Sigmoid colon (tissue), 4 donors: ENCODE measurements around the gene CC2D1A.

Experiments
- CTCF ChIP-seq, 4 experiments: fragments of 450-650 bp in 3 of 4; fragments of 200-600 bp in 1 of 4; IDR thresholded peaks; one replicate each; pipeline ENCODE4 v1.5.1; 2016 to 2019; ENCODE audit warnings: antibody characterized with exemption in 4 of 4, mild to moderate bottlenecking in 3 of 4, moderate library complexity in 2 of 4
- POLR2A ChIP-seq, 2 donors: fragments of 450-650 bp; IDR thresholded peaks; one replicate each; pipeline ENCODE4 v1.6.1; 2016; ENCODE audit warnings: antibody characterized with exemption in 2 of 2, mild to moderate bottlenecking in 2 of 2, moderate library complexity in 2 of 2
- POLR2AphosphoS5 ChIP-seq, 4 donors: sonication (generic); formaldehyde crosslinking; IDR thresholded peaks; one replicate each; pipeline ENCODE4 v1.6.1; 2017; ENCODE audit warnings: antibody characterized with exemption in 4 of 4

DNA sequence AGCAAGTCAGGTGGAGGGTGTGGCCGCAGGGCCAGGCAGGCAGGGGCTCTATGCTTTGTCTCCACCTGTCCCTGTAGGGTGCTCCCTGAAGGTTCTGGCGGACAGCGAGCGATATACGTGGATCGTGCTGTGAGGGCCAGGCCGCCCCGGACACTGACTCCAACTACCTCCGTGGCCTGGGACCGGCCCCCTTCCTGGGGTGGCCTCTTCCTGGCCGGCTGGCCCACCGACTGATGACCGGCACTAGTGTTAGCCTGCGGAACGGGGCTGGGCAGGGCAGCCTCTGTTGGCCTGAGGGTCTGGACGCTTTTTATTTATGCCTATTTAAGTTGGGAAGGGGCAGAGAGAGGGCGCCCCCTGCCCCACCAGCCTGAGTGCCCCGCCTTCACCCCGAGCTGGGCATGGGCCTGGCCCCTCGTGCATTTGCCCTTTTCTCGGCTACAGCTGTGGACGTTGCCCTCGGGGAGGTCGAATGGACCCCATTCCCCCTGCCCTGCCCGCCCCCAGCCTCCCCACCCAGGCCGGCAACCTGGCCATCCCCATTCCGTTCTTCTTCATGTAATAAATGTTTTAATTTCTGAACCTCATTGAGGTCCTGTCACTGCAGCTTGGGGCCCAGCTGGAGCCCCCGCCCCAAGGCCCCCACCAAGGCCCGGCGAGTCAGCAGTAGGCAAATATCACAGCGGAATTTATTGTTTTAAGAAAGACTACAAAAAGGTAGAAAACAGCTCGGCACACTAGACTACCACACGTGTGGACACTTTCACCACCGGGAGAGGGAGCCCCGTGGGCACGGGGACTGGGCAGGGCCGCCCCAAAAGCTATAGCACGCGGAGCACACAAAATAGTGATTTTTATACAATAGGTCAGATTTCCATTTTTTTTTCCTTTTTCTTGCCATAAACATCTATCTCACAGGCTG lies 55.1 kb downstream of the CC2D1A start:
- no peak for TF ChIP-seq POLR2A (IDR thresholded peaks at IDR 0.05)
- TF ChIP-seq POLR2AphosphoS5 (IDR thresholded peaks at IDR 0.05) = no peak
- TF ChIP-seq CTCF (IDR thresholded peaks at IDR 0.05) = no peak
